NK-92 (cell line): ENCODE data around the gene KDM4C.

Source experiments
- DNase-seq: peaks from one replicate; lab custom pipeline; 2025; ENCODE audit not compliant: unreplicated experiment; lab: John Stamatoyannopoulos, UW

KDM4C gene

GRCh38 chr9:6855860-6856259, 98.1 kb downstream of the KDM4C start:
- no peak for DNase-seq

GRCh38 chr9:6864102-6864501, 106.3 kb downstream of the KDM4C start:
- DNase-seq = no peak

GRCh38 chr9:6869081-6869948, 111.5 kb downstream of the KDM4C start:
- DNase-seq = no peak

- no peak for DNase-seq
These were observed 112.4 kb downstream of the KDM4C start for GRCh38 chr9:6870149-6870548.

- no peak for DNase-seq
These were observed 113.1 kb downstream of the KDM4C start for GRCh38 chr9:6870650-6871477.

- DNase-seq = no peak
These were observed 116.1 kb downstream of the KDM4C start for GRCh38 chr9:6873857-6874256.

GRCh38 chr9:6876195-6876894, 118.6 kb downstream of the KDM4C start:
- DNase-seq = no peak

GRCh38 chr9:6877671-6878161, 119.9 kb downstream of the KDM4C start:
- DNase-seq = no peak

- DNase-seq = no peak
These were observed 122.9 kb downstream of the KDM4C start for GRCh38 chr9:6880626-6881025.

- DNase-seq = no peak
These were observed 126.3 kb downstream of the KDM4C start for GRCh38 chr9:6884101-6884500.

GRCh38 chr9:6884990-6885389, 127.2 kb downstream of the KDM4C start:
- DNase-seq = no peak

GRCh38 chr9:6887051-6887450, 129.3 kb downstream of the KDM4C start:
- DNase-seq = no peak

- no peak for DNase-seq
These were observed 132.1 kb downstream of the KDM4C start for GRCh38 chr9:6889868-6890267.

- DNase-seq = no peak
These were observed 135.8 kb downstream of the KDM4C start for GRCh38 chr9:6893350-6894131.

GRCh38 chr9:6894135-6894534, 136.4 kb downstream of the KDM4C start:
- no peak for DNase-seq

- no peak for DNase-seq
These were observed 138.0 kb downstream of the KDM4C start for GRCh38 chr9:6895754-6896153.

- no peak for DNase-seq
These were observed 138.8 kb downstream of the KDM4C start for GRCh38 chr9:6896562-6896961.

- no peak for DNase-seq
These were observed 139.5 kb downstream of the KDM4C start for GRCh38 chr9:6897207-6897822.

- no peak for DNase-seq
These were observed 140.1 kb downstream of the KDM4C start for GRCh38 chr9:6897898-6898302.

- DNase-seq = no peak
These were observed 141.5 kb downstream of the KDM4C start for GRCh38 chr9:6899274-6899673.
